Adrenal gland (tissue), 5 donors: ENCODE data around the gene DOCK9.

Experiments used
- CTCF ChIP-seq, 6 experiments: fragments of 450-650 bp in 4 of 6; fragments of 200-600 bp in 2 of 6; sonication (generic) in 1 of 6; IDR thresholded peaks; 1 replicate in 5 of 6; 2 replicates in 1 of 6; pipeline versions ENCODE4 v1.5.1 to v1.8.0; 2016 to 2021; ENCODE audit warnings: antibody characterized with exemption in 6 of 6, mild to moderate bottlenecking in 2 of 6, moderate library complexity in 1 of 6
- POLR2A ChIP-seq, 2 donors: fragments of 450-650 bp; IDR thresholded peaks; one replicate each; pipeline ENCODE4 v1.6.1; 2017; ENCODE audit warnings: antibody characterized with exemption in 2 of 2, mild to moderate bottlenecking in 2 of 2, moderate library complexity in 1 of 2
- donor health status: DM: no; HTN: no; CAD: no.

- no peak for TF ChIP-seq POLR2A (IDR thresholded peaks at IDR 0.05)
- no peak for TF ChIP-seq CTCF (IDR thresholded peaks at IDR 0.05)
Observed at GRCh38 chr13:98885600-98885999, 92.3 kb downstream of the DOCK9 start.
